Vagina (tissue), 2 donors: ENCODE results near the gene MOB3A. TPM values are rescaled to one million over a fixed set of nuclear protein-coding genes. Genes with fewer than 3 reads are reported as not detected.

Experiments used
- DNase-seq, 2 donors: peaks; one replicate each; pipeline ENCODE4 v3.0.0-alpha.2; 2017; ENCODE audit errors: extremely low spot score in 2 of 2
- H3K27ac ChIP-seq: fragments of 200-600 bp; sonication (generic); one replicate; pipeline ENCODE4 v1.5.1; 2019
- H3K27me3 ChIP-seq: fragments of 200-600 bp; sonication (generic); one replicate; pipeline ENCODE4 v1.5.1; 2019
- H3K36me3 ChIP-seq, 2 donors: fragments of 200-600 bp; sonication (generic); one replicate each; pipeline ENCODE4 v1.5.1; 2017 to 2019
- H3K4me1 ChIP-seq: fragments of 200-600 bp; sonication (generic); one replicate; pipeline ENCODE4 v1.5.1; 2019
- H3K4me3 ChIP-seq, 2 donors: fragments of 200-600 bp; sonication (generic); 1 replicate in 1 of 2; 2 replicates in 1 of 2; pipeline ENCODE4 v1.5.1; 2016 to 2019
- H3K9me3 ChIP-seq: fragments of 200-600 bp; sonication (generic); one replicate; pipeline ENCODE4 v1.5.1; 2019
- POLR2A ChIP-seq, 2 donors: fragments of 450-650 bp; IDR thresholded peaks; one replicate each; pipeline ENCODE4 v1.6.1; 2017; ENCODE audit warnings: antibody characterized with exemption in 2 of 2, mild to moderate bottlenecking in 2 of 2, moderate library complexity in 2 of 2
- POLR2AphosphoS5 ChIP-seq, 2 donors: sonication (generic); formaldehyde crosslinking; IDR thresholded peaks; one replicate each; pipeline ENCODE4 v1.9.0; 2017; ENCODE audit warnings: antibody characterized with exemption in 2 of 2, mild to moderate bottlenecking in 2 of 2, low read depth in 1 of 2; ENCODE audit not compliant: insufficient read depth in 1 of 2
- intact Hi-C: fragments of 100-400 bp; cut with DNase I; formaldehyde crosslinking; loops from one replicate; pipeline ENCODE4 v1.15.1; 2023
- total RNA-seq: library from RNA; depleted of rRNA; stranded (reverse); fragments of >200 nt; gene quantifications from one replicate; pipeline ENCODE4 v1.2.3, GENCODE V29; 2016
- TF ChIP-seq, protein P1 (sequence below), 3 experiments: fragments of 450-650 bp in 2 of 3; fragments of 200-600 bp in 1 of 3; sonication (generic) in 1 of 3; IDR thresholded peaks; one replicate each; pipeline ENCODE4 v1.5.1; 2017 to 2019; ENCODE audit warnings: antibody characterized with exemption in 3 of 3, mild to moderate bottlenecking in 2 of 3, moderate library complexity in 2 of 3

MOB3A gene
- total RNA-seq, 1 donor from 2014 or later = 50.6 TPM

DNA sequence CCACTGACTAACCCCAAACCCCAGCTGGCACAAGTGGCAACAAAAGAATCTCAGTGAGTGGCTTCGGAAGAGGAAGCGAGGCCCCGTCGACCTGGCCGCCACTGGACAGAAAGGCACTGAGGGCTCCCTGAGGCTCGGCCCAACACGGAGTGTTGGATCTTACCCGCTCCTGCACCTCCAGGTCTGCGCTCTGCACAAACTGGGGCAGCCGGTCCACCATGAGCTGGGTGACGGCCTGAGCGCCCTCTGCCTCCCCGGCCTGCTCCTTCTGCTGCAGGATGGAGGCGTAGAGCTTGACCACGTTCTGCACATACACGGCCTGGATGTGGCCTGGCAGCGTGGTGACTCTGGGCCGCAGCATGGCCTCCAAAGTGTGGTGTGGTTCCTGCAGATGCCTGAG, 22.3 kb upstream of the MOB3A start:
- no peak for DNase-seq
- H3K36me3 ChIP-seq = peaks cover 0 to 97% of the 10 kb centered on the region in 2 donors
- no peaks in the 10 kb centered on the region for H3K27me3 ChIP-seq
- H3K27ac ChIP-seq = no peak overlapping the region
- H3K4me3 ChIP-seq = no peak overlapping the region
- TF ChIP-seq POLR2A (IDR thresholded peaks at IDR 0.05) (no peak), POLR2AphosphoS5 (IDR thresholded peaks at IDR 0.05; ENCODE audit: insufficient read depth in 1 of 2, low read depth in 1 of 2) (no peak)
- TF ChIP-seq, protein P1, sequence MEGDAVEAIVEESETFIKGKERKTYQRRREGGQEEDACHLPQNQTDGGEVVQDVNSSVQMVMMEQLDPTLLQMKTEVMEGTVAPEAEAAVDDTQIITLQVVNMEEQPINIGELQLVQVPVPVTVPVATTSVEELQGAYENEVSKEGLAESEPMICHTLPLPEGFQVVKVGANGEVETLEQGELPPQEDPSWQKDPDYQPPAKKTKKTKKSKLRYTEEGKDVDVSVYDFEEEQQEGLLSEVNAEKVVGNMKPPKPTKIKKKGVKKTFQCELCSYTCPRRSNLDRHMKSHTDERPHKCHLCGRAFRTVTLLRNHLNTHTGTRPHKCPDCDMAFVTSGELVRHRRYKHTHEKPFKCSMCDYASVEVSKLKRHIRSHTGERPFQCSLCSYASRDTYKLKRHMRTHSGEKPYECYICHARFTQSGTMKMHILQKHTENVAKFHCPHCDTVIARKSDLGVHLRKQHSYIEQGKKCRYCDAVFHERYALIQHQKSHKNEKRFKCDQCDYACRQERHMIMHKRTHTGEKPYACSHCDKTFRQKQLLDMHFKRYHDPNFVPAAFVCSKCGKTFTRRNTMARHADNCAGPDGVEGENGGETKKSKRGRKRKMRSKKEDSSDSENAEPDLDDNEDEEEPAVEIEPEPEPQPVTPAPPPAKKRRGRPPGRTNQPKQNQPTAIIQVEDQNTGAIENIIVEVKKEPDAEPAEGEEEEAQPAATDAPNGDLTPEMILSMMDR (IDR thresholded peaks at IDR 0.05) = no peak
- H3K4me1 ChIP-seq = no peaks in the 10 kb centered on the region
- intact Hi-C loops = no loop called here
- H3K9me3 ChIP-seq = no peaks in the 10 kb centered on the region

GRCh38 chr19:2117215-2117960, 21.3 kb upstream of the MOB3A start:
- H3K36me3 ChIP-seq = peaks cover 0 to 97% of the 10 kb centered on the region in 2 donors
- H3K4me1 ChIP-seq = no peaks in the 10 kb centered on the region
- no peaks in the 10 kb centered on the region for H3K27me3 ChIP-seq
- no peaks in the 10 kb centered on the region for H3K9me3 ChIP-seq
- TF ChIP-seq, protein P1 (IDR thresholded peaks at IDR 0.05) = no peak
- TF ChIP-seq POLR2AphosphoS5 (IDR thresholded peaks at IDR 0.05; ENCODE audit: insufficient read depth in 1 of 2, low read depth in 1 of 2) (no peak), POLR2A (IDR thresholded peaks at IDR 0.05) (no peak)
- no peak for DNase-seq
- H3K27ac ChIP-seq = no peak overlapping the region
- intact Hi-C loops = no loop called here
- no peak overlapping the region for H3K4me3 ChIP-seq

DNA sequence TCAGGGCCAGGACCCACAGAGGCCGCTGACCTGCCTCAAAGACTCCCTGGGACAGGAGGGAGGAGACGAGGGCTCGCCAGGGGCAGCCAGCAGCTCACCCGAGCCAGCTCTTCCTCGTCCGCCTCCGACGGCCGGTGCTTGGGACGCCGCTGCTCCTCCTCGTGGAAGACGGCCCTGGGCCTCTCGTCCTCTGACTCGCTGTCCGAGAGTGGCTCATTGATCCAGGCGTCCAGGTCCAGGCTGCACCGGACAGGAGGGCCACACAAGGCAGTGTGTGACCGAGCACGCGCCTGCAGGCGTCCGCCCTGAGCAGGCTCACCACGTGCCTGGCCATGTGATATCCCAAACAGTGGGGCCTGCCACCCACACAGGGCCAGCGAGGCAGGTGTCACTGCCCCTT, 20.4 kb upstream of the MOB3A start:
- Histone ChIP-seq H3K9me3 (no peaks in the 10 kb centered on the region), H3K4me3 (no peak overlapping the region), H3K27ac (no peak overlapping the region), H3K36me3 (peaks cover 0 to 97% of the 10 kb centered on the region in 2 donors), H3K4me1 (no peaks in the 10 kb centered on the region), H3K27me3 (no peaks in the 10 kb centered on the region)
- DNase-seq = no peak
- TF ChIP-seq POLR2A (IDR thresholded peaks at IDR 0.05) (no peak), POLR2AphosphoS5 (IDR thresholded peaks at IDR 0.05; ENCODE audit: insufficient read depth in 1 of 2, low read depth in 1 of 2) (no peak)
- intact Hi-C loops = no loop called here

GRCh38 chr19:2115911-2116426, 19.8 kb upstream of the MOB3A start:
- DNase-seq = no peak
- TF ChIP-seq POLR2A (IDR thresholded peaks at IDR 0.05) (no peak), POLR2AphosphoS5 (IDR thresholded peaks at IDR 0.05; ENCODE audit: insufficient read depth in 1 of 2, low read depth in 1 of 2) (no peak)
- TF ChIP-seq, protein P1 (IDR thresholded peaks at IDR 0.05) = no peak
- intact Hi-C loops = no loop called here
- Histone ChIP-seq H3K4me1 (no peaks in the 10 kb centered on the region), H3K27me3 (no peaks in the 10 kb centered on the region), H3K9me3 (no peaks in the 10 kb centered on the region), H3K4me3 (no peak overlapping the region), H3K36me3 (peaks cover 0 to 97% of the 10 kb centered on the region in 2 donors), H3K27ac (no peak overlapping the region)

DNA sequence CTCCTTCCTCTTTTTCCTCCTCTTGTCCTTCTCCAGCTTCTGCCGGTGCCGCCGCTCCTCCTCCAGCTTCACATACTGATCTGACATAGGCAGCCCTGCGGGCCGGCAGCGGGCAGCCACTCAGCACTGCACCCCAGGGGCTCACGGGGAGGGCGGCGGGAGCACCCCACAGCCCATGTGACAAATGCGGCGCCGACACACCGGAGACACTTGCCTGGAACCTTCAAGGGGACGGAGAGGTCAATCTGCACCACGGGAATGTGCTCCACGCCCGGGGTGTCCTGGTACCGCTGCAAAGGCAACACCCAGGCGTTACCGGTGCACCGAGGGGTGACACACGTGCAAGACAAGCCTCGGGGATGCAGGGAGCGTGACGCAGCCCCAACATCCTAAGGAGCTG, 19.2 kb upstream of the MOB3A start:
- no peak overlapping the region for H3K27ac ChIP-seq
- H3K9me3 ChIP-seq = no peaks in the 10 kb centered on the region
- no peak overlapping the region for H3K4me3 ChIP-seq
- no peaks in the 10 kb centered on the region for H3K4me1 ChIP-seq
- intact Hi-C loops = no loop called here
- TF ChIP-seq POLR2AphosphoS5 (IDR thresholded peaks at IDR 0.05; ENCODE audit: insufficient read depth in 1 of 2, low read depth in 1 of 2) (no peak), POLR2A (IDR thresholded peaks at IDR 0.05) (no peak)
- TF ChIP-seq, protein P1 (IDR thresholded peaks at IDR 0.05) = no peak
- DNase-seq = no peak
- peaks cover 0 to 97% of the 10 kb centered on the region in 2 donors for H3K36me3 ChIP-seq
- no peaks in the 10 kb centered on the region for H3K27me3 ChIP-seq
